ENCODE measurements around the gene ACER2.

- no peak for TF ChIP-seq CTCF (conservative IDR thresholded peaks at IDR 0.05; ENCODE audit: low read depth, low read length)
- no peak for TF ChIP-seq EZH2 (IDR thresholded peaks at IDR 0.05; ENCODE audit: borderline replicate concordance, low read depth, low read length, poor library complexity, severe bottlenecking)
Measured at GRCh38 chr9:19488721-19489120, 79.9 kb downstream of the ACER2 start.

Measured in A673 (cell line).